Uterus (tissue), 4 donors: ENCODE results near the gene DCC. TPM values are rescaled to one million over a fixed set of nuclear protein-coding genes. Genes with fewer than 3 reads are reported as not detected.

ENCODE experiments used
- DNase-seq, 2 donors: peaks; one replicate each; pipeline ENCODE4 v3.0.0-alpha.2; 2019 to 2020
- H3K27ac ChIP-seq, 2 donors: fragments of 200-600 bp; sonication (generic); 1 replicate in 1 of 2; 2 replicates in 1 of 2; pipeline ENCODE4 v1.5.1; 2016 to 2018
- H3K27me3 ChIP-seq, 2 donors: fragments of 200-600 bp; sonication (generic); one replicate each; pipeline ENCODE4 v1.5.1; 2018 to 2019; ENCODE audit warnings: control low read depth in 1 of 2
- H3K36me3 ChIP-seq, 2 donors: fragments of 200-600 bp; sonication (generic); one replicate each; pipeline ENCODE4 v1.5.1; 2019; ENCODE audit warnings: control low read depth in 1 of 2
- H3K4me1 ChIP-seq, 2 donors: fragments of 200-600 bp; sonication (generic); one replicate each; pipeline ENCODE4 v1.5.1; 2018 to 2019; ENCODE audit warnings: control low read depth in 1 of 2
- H3K4me3 ChIP-seq, 2 donors: fragments of 200-600 bp; sonication (generic); 1 replicate in 1 of 2; 2 replicates in 1 of 2; pipeline ENCODE4 v1.5.1; 2018 to 2019; ENCODE audit warnings: mild to moderate bottlenecking in 1 of 2
- H3K9me3 ChIP-seq, 2 donors: fragments of 200-600 bp; sonication (generic); one replicate each; pipeline ENCODE4 v1.5.1; 2019; ENCODE audit warnings: control low read depth in 1 of 2
- CTCF ChIP-seq, 4 experiments: fragments of 200-600 bp in 2 of 4; fragments of 450-650 bp in 2 of 4; sonication (generic) in 2 of 4; IDR thresholded peaks; one replicate each; pipeline ENCODE4 v1.5.1; 2016 to 2019; ENCODE audit warnings: antibody characterized with exemption in 4 of 4, mild to moderate bottlenecking in 2 of 4, moderate library complexity in 1 of 4
- POLR2A ChIP-seq, 2 donors: fragments of 450-650 bp; IDR thresholded peaks; one replicate each; pipeline ENCODE4 v1.6.1; 2016; ENCODE audit warnings: antibody characterized with exemption in 2 of 2, mild to moderate bottlenecking in 1 of 2, moderate library complexity in 1 of 2
- intact Hi-C: fragments of 100-400 bp; cut with DNase I; formaldehyde crosslinking; loops from one replicate; pipeline ENCODE4 v1.15.1; 2023; ENCODE audit warnings: low total_unique reads
- total RNA-seq, 4 donors: library from RNA; depleted of rRNA in 3 of 4; stranded (reverse); fragments of >200 nt in 3 of 4; gene quantifications; one replicate each; pipeline versions ENCODE4 v1.1.0 to v1.2.4, GENCODE V29; 2014 to 2023
- donor health status: DM: yes; HTN: yes; CAD: no.

The DCC gene
- total RNA-seq, 4 donors from 2014 or later, result 0.40 to 3.2 TPM; not detected in 2

DNA sequence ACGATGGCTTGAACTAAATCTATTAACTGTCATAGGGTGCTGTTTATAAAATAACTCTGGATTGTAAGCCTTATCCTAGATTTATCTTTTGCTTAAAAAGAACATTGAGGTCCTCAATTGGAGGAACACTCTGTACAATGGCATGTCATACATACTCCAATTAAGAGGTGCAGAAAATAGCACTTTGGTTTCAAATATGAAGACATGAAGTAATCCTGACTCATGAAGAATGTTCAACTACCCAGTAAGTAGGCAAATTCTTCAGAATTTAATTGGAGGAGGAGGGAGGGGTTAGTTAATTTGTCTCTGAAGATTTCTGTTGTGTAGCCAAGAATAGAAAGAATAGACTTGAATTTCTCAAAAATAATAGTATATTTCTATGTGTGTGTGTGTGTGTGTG lies 36.1 kb downstream of the DCC start:
- DNase-seq, result no peak
- H3K27me3 ChIP-seq, result no peaks in the 10 kb centered on the region
- no peak for TF ChIP-seq CTCF (IDR thresholded peaks at IDR 0.05)
- TF ChIP-seq POLR2A (IDR thresholded peaks at IDR 0.05), result no peak
- no peaks in the 10 kb centered on the region for H3K9me3 ChIP-seq
- intact Hi-C loops, result no loop called here
- H3K36me3 ChIP-seq, result no peaks in the 10 kb centered on the region
- H3K4me1 ChIP-seq, result no peaks in the 10 kb centered on the region
- no peak overlapping the region for H3K27ac ChIP-seq
- no peak overlapping the region for H3K4me3 ChIP-seq

GRCh38 chr18:52377094-52377493 lies 37.1 kb downstream of the DCC start:
- Histone ChIP-seq H3K27me3 (no peaks in the 10 kb centered on the region), H3K4me3 (no peak overlapping the region), H3K36me3 (no peaks in the 10 kb centered on the region), H3K9me3 (no peaks in the 10 kb centered on the region), H3K27ac (no peak overlapping the region), H3K4me1 (no peaks in the 10 kb centered on the region)
- DNase-seq, result no peak
- intact Hi-C loops, result no loop called here
- TF ChIP-seq POLR2A (IDR thresholded peaks at IDR 0.05) (no peak), CTCF (IDR thresholded peaks at IDR 0.05) (no peak)

DNA sequence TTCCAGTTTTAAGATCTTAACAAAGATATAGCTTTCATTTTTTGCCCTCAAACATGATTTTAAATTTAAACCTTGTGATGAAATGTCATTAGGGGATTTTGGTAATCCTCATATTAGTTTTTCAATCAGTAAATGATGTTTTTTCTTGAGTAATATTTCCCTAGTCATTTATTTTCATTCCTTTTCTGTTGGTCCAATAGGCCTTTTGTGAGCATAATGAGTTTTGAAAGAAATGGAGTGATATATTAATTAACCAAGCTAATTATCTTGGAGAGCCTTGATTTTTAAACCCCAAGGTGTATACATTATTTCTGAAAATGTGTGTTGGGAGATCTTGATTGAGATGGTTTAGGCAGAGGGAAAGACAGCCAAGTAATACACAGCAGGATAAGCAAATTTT lies 46.3 kb downstream of the DCC start:
- Histone ChIP-seq H3K36me3 (no peaks in the 10 kb centered on the region), H3K27ac (no peak overlapping the region), H3K9me3 (no peaks in the 10 kb centered on the region), H3K4me1 (no peaks in the 10 kb centered on the region), H3K4me3 (no peak overlapping the region), H3K27me3 (no peaks in the 10 kb centered on the region)
- intact Hi-C loops, result no loop called here
- no peak for DNase-seq
- TF ChIP-seq POLR2A (IDR thresholded peaks at IDR 0.05) (no peak), CTCF (IDR thresholded peaks at IDR 0.05) (no peak)

DNA sequence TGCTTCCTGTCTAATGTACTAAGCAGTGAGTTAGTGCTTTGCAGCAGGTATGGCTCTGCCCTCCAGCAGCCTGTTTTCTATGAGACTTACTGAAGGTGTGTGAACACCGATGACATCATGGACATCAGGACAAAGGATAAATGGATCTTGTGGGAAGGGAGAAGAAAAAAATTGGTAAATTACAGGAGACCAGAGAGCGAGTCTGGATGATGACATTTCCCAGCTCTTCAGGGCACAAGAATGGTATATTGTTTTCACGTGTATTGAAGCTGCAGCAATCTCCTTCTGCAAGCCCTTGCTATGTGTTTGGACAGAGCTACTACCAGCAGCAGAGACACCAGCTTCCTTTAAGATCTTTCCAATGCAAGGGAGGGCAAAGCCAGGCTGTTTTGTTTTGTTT lies 47.2 kb downstream of the DCC start:
- Histone ChIP-seq H3K9me3 (no peaks in the 10 kb centered on the region), H3K27me3 (no peaks in the 10 kb centered on the region), H3K4me1 (no peaks in the 10 kb centered on the region), H3K4me3 (no peak overlapping the region), H3K27ac (no peak overlapping the region), H3K36me3 (no peaks in the 10 kb centered on the region)
- TF ChIP-seq POLR2A (IDR thresholded peaks at IDR 0.05) (no peak), CTCF (IDR thresholded peaks at IDR 0.05) (no peak)
- intact Hi-C loops, result no loop called here
- DNase-seq, result no peak

DNA sequence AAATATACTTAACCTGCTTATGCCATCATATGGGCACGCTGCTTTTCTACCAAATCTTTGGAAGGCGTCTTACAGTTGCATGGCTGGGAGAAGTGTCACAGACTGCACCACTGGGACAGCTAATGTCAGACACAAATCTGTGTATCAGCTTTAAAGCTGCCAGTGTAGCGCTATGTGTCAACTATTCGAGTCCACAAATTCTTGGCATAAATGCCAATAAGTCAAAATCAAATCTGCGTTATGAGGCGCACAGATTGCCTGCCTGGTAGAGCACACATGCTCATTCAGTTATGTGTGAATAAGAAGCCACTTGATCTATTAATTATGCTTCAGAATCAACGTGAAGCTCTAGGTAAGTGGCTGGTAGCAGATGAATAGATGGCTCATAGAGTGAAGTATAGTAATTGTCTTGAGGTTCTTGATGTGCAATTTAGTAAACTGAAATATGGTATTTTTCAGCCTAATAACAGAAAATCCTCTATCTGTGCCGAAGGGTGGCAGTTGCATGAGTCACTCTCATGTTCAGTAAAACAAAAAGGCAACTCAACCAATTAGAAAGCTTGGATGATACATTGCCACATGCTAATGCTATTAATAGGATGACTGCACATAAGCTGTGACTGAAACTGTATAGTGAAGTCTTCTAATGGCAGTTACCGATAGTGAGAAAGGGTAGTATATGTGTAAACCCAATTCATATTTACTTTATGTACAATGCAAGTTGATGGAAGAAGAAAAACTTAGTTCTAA lies 52.0 kb downstream of the DCC start:
- intact Hi-C loops, result no loop called here
- no peaks in the 10 kb centered on the region for H3K9me3 ChIP-seq
- no peak for TF ChIP-seq POLR2A (IDR thresholded peaks at IDR 0.05)
- TF ChIP-seq CTCF (IDR thresholded peaks at IDR 0.05), result no peak
- no peaks in the 10 kb centered on the region for H3K4me1 ChIP-seq
- no peak for DNase-seq
- H3K27me3 ChIP-seq, result no peaks in the 10 kb centered on the region
- H3K36me3 ChIP-seq, result no peaks in the 10 kb centered on the region
- H3K4me3 ChIP-seq, result no peak overlapping the region
- no peak overlapping the region for H3K27ac ChIP-seq
